ENCODE results near the gene GSE1. TPM values are rescaled to one million over a fixed set of nuclear protein-coding genes. Genes with fewer than 3 reads are reported as not detected.

GSE1 gene
- total and polyA plus RNA-seq, 4 donors: 20.3 to 40.6 (median 30.7) TPM

DNA sequence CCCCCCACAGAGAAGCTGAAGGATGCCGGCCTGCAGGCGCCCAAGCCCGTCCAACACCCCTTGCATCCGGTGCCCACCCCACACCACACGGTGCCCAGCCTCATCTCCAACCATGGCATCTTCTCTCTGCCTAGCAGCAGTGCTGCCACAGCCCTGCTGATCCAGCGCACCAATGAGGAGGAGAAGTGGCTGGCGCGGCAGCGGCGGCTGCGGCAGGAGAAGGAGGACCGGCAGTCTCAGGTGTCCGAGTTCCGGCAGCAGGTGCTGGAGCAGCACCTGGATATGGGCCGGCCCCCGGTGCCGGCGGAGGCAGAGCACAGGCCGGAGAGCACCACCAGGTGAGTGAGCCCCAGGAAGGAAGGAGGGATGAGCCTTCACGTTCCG is 44.1 kb downstream of the GSE1 start:
- Histone ChIP-seq H3K4me1 (ENCODE audit: control insufficient read depth, insufficient read depth, low read length) (peaks cover 81% of the 10 kb centered on the region), H3K9me3 (ENCODE audit: control insufficient read depth, insufficient read depth, low read length) (no peaks in the 10 kb centered on the region), H3K27me3 (ENCODE audit: control insufficient read depth, insufficient read depth, low read length) (no peaks in the 10 kb centered on the region), H3K27ac (ENCODE audit: low read depth, low read length) (no peak overlapping the region), H3K4me3 (ENCODE audit: low read depth, low read length) (no peak overlapping the region), H3K36me3 (ENCODE audit: control insufficient read depth, insufficient read depth, low read length) (peaks cover 86% of the 10 kb centered on the region)
- WGBS (ENCODE audit: insufficient coverage): 94% methylated on average over 21 of the region's 21 CpGs
- DNase-seq (ENCODE audit: low read depth in 4 of 6, low spot score in 6 of 6): no peak

DNA sequence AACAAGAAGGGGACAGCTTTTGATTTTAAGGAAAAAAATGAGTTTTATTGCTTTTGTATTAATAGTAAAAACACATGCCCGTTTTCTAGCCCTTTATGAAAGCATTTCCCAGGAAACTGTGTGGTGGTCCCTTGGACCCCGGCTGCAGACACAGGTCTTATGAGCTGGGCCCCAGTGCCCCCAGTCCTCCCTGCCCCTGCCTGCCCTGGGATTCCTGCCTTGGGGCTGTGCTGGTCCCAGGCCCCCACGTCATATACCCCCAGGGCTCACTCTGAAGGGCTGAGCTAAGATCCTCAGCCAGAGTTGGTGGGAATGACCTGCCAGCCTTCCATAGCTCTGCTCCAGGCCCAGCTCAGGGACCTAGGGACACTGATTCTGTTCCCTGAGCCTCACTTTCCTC is 44.9 kb downstream of the GSE1 start:
- WGBS (ENCODE audit: insufficient coverage): 87% methylated on average over 3 of the region's 3 CpGs
- H3K36me3 ChIP-seq (ENCODE audit: control insufficient read depth, insufficient read depth, low read length): peaks cover 90% of the 10 kb centered on the region

DNA sequence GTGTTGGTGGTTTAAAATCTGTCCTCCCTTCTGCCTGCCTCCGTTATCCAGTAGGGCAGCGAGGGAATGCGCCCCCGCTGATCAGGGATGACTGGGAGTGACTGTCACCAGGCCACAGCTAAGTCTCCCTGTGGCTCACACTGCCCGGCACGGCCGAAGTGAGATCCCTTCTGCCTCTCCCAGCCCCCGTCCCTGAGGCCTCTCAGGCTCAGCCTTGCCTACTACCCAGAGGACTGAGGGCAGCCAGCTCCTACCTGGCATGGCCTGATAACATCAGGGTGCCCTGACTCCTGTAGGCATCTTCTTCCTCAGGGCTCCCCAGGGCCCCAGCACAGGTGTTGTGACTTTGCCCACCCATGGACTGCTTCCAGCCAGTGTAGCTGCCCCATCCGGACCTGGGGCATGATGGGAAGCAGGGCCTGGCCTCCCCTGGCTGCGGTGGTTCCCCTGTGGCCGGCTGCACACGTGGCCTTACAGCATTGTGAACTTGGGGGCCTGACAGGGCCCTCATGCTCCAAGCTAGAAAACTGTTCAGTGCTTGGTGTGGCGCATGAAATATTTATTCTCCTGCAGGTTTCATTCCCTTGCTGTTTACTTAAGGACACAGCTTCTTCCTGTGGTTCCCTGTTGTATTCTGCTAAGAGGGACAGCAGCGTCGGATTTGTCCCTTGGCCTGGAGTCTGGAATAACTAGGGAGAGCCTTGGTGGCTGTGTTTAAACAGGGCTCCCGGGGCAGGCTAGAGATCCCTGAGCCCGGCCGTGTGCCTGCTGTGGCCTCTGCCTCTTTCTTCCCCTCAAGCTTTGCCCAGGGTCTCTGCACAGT is 45.6 kb downstream of the GSE1 start:
- WGBS (ENCODE audit: insufficient coverage): 90% methylated on average over 15 of the region's 18 CpGs

More for the DNA sequence above, 44.9 kb downstream of the GSE1 start:
- Histone ChIP-seq H3K9me3 (ENCODE audit: control insufficient read depth, insufficient read depth, low read length) (no peaks in the 10 kb centered on the region), H3K4me3 (ENCODE audit: low read depth, low read length) (no peak overlapping the region), H3K4me1 (ENCODE audit: control insufficient read depth, insufficient read depth, low read length) (peaks cover 81% of the 10 kb centered on the region), H3K27ac (ENCODE audit: low read depth, low read length) (no peak overlapping the region), H3K27me3 (ENCODE audit: control insufficient read depth, insufficient read depth, low read length) (no peaks in the 10 kb centered on the region)
- DNase-seq (ENCODE audit: low read depth in 4 of 6, low spot score in 6 of 6): no peak

DNA sequence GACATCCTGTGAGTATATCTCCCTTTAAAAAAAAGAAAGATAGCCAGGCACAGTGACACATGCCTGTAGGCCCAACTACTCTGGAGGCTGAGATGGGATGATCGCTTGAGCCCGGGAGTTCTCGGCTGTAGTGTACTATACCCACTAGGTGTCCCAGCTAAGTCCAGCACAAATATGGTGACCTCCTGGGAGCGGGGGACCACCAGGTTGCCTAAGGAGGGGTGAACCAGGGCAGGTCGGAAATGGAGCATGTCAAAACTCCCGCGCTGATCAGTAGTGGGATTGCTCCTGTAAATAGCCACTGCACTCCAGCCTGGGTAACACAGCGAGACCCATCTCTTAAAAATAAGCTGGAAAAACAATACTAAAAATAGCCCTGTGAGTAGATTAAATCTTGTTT is 46.2 kb downstream of the GSE1 start:
- 88% methylated on average over 3 of the region's 8 CpGs for WGBS (ENCODE audit: insufficient coverage)
- DNase-seq (ENCODE audit: low read depth in 4 of 6, low spot score in 6 of 6): no peak
- Histone ChIP-seq H3K9me3 (ENCODE audit: control insufficient read depth, insufficient read depth, low read length) (no peaks in the 10 kb centered on the region), H3K27ac (ENCODE audit: low read depth, low read length) (no peak overlapping the region), H3K36me3 (ENCODE audit: control insufficient read depth, insufficient read depth, low read length) (peaks cover 92% of the 10 kb centered on the region), H3K4me1 (ENCODE audit: control insufficient read depth, insufficient read depth, low read length) (peaks cover 82% of the 10 kb centered on the region), H3K4me3 (ENCODE audit: low read depth, low read length) (no peak overlapping the region), H3K27me3 (ENCODE audit: control insufficient read depth, insufficient read depth, low read length) (no peaks in the 10 kb centered on the region)

More for the DNA sequence above, 45.6 kb downstream of the GSE1 start:
- Histone ChIP-seq H3K27ac (ENCODE audit: low read depth, low read length) (no peak overlapping the region), H3K9me3 (ENCODE audit: control insufficient read depth, insufficient read depth, low read length) (no peaks in the 10 kb centered on the region), H3K27me3 (ENCODE audit: control insufficient read depth, insufficient read depth, low read length) (no peaks in the 10 kb centered on the region), H3K36me3 (ENCODE audit: control insufficient read depth, insufficient read depth, low read length) (peaks cover 92% of the 10 kb centered on the region), H3K4me1 (ENCODE audit: control insufficient read depth, insufficient read depth, low read length) (peaks cover 82% of the 10 kb centered on the region), H3K4me3 (ENCODE audit: low read depth, low read length) (no peak overlapping the region)
- no peak for DNase-seq (ENCODE audit: low read depth in 4 of 6, low spot score in 6 of 6)

DNA sequence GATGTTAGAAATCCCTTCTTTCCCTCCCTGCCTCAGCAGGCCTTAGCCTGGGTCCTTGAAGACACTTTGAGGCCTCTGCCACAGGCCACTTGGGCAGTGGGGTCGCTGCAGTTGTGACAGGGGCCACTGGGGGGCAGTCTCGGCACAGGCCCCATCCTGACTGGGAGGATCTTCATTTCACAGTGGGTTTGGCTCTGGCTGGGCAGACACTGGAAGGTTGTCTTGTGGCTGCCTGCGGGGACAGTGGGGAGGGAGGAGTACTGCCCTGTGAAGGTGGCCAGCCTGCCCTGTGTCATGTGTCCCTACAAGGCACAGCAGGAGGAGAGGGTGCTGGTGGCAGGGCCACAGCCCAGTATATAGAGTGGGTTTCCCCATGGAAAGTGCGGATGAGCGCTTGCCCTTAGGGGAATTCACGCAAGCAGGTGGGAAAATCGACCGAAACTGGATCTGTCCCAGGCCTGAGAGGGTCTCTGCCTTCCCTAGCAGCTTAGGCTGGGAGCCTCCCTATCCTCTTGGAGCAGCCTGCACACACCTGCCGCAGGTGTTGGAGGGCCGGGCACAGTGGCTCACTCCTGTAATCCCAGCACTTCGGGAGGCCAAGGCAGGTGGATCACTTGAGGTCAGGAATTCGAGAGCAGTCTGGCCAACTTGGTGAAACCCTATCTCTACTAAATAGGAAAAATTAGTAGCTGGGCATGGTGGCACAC is 46.8 kb downstream of the GSE1 start:
- peak in 2 of 6 donors; percentile 78 to 82 for DNase-seq (ENCODE audit: low read depth in 4 of 6, low spot score in 6 of 6)
- 65% methylated on average over 11 of the region's 12 CpGs for WGBS (ENCODE audit: insufficient coverage)
- Histone ChIP-seq H3K36me3 (ENCODE audit: control insufficient read depth, insufficient read depth, low read length) (peaks cover 91% of the 10 kb centered on the region), H3K9me3 (ENCODE audit: control insufficient read depth, insufficient read depth, low read length) (no peaks in the 10 kb centered on the region), H3K27ac (ENCODE audit: low read depth, low read length) (no peak overlapping the region), H3K27me3 (ENCODE audit: control insufficient read depth, insufficient read depth, low read length) (no peaks in the 10 kb centered on the region), H3K4me1 (ENCODE audit: control insufficient read depth, insufficient read depth, low read length) (peaks cover 79% of the 10 kb centered on the region), H3K4me3 (ENCODE audit: low read depth, low read length) (no peak overlapping the region)

DNA sequence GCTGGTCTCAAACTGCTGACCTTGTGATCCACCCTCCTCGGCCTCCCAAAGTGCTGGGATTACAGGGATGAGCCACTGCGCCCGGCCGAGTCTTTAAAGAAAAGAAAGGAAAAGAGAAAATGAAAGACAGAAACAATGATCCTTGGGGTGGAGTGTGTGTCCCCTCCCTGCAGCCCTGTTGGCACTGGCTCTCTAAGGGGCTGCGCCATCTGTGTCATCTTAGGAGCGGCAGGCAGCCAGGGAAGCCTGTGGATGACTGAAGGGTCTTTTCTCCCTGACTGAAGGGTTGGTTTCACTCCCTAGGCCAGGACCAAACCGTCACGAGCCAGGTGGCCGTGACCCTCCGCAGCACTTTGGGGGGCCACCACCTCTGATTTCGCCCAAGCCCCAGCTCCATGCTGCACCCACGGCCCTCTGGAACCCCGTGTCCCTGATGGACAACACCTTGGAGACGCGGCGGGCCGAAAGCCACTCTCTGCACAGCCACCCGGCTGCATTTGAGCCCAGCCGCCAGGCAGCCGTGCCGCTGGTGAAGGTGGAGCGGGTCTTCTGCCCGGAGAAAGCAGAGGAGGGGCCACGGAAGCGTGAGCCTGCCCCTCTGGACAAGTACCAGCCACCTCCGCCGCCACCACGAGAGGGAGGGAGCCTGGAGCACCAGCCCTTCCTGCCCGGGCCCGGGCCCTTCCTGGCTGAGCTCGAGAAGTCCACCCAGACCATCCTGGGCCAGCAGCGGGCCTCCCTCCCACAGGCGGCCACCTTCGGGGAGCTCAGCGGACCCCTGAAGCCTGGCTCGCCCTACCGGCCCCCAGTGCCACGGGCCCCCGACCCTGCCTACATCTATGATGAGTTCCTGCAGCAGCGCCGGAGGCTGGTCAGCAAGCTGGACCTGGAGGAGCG is 48.0 kb downstream of the GSE1 start:
- DNase-seq (ENCODE audit: low read depth in 4 of 6, low spot score in 6 of 6): peak in 1 of 6 donors; percentile 73
- Histone ChIP-seq H3K4me1 (ENCODE audit: control insufficient read depth, insufficient read depth, low read length) (peaks cover 86% of the 10 kb centered on the region), H3K27me3 (ENCODE audit: control insufficient read depth, insufficient read depth, low read length) (no peaks in the 10 kb centered on the region), H3K27ac (ENCODE audit: low read depth, low read length) (no peak overlapping the region), H3K36me3 (ENCODE audit: control insufficient read depth, insufficient read depth, low read length) (peaks cover 90% of the 10 kb centered on the region), H3K9me3 (ENCODE audit: control insufficient read depth, insufficient read depth, low read length) (no peaks in the 10 kb centered on the region), H3K4me3 (ENCODE audit: low read depth, low read length) (no peak overlapping the region)
- WGBS (ENCODE audit: insufficient coverage): 62% methylated on average over 37 of the region's 42 CpGs

DNA sequence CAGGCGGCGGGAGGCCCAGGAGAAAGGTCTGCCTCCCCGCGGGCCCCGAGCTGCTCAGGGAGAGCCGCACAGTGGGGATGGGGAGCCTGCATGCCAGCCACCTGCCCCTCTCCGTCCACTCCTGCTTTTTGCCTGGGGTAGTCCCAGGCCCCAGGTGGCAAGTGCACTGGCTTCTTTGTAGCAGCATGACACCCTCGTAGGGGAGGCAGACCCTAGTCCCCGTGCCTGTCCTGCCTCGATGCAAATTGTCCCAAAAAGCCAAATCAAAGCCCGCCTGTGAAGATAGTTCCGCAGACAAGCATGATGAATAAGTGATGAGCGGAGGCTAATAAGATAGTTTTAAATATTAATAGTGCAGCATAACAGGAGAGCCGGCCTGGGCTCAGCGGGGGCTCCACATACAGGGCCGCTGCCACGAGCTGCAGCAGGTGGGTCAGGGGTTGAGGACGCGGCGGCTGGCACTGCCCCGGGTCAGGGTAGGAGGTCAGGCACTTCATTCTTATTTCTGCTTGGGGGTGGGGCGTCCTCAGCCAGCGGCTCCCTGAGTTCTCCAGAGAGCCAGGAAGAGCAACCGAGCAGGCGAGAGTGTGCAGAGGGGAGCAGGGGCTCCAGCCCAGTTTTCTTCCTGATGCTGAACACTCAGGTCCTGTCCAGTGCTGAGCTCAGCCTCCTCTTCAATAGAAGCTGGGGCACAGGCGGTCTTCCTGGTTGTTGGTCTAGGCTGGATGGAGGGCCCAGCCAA is 48.8 kb downstream of the GSE1 start:
- WGBS (ENCODE audit: insufficient coverage): 36% methylated on average over 24 of the region's 26 CpGs
- Histone ChIP-seq H3K27me3 (ENCODE audit: control insufficient read depth, insufficient read depth, low read length) (no peaks in the 10 kb centered on the region), H3K4me3 (ENCODE audit: low read depth, low read length) (no peak overlapping the region), H3K9me3 (ENCODE audit: control insufficient read depth, insufficient read depth, low read length) (no peaks in the 10 kb centered on the region), H3K27ac (ENCODE audit: low read depth, low read length) (peak overlapping the region; percentile 17), H3K4me1 (ENCODE audit: control insufficient read depth, insufficient read depth, low read length) (peaks cover 80% of the 10 kb centered on the region), H3K36me3 (ENCODE audit: control insufficient read depth, insufficient read depth, low read length) (peaks cover 88% of the 10 kb centered on the region)
- DNase-seq (ENCODE audit: low read depth in 4 of 6, low spot score in 6 of 6): no peak

DNA sequence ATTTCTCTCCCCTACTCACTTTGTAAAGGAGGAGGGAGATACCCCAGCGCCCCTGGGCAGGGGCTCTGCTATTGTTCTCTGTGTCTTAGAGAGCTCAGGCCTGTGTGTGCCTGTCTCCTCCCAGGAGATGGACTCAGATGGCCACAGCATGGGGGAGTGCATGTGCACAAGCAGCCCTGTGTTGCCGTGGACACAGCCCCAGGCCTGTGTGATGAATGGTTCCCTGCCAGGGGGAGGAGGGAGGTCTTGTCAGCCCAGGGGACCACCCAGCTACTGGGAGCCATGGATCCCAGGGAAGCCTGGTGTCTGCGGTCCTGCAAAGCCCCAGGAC is 49.3 kb downstream of the GSE1 start:
- peak in 4 of 6 donors; percentile 56 to 89 (median 74) for DNase-seq (ENCODE audit: low read depth in 4 of 6, low spot score in 6 of 6)
- Histone ChIP-seq H3K27ac (ENCODE audit: low read depth, low read length) (peak overlapping the region; percentile 17), H3K36me3 (ENCODE audit: control insufficient read depth, insufficient read depth, low read length) (peaks cover 88% of the 10 kb centered on the region), H3K4me3 (ENCODE audit: low read depth, low read length) (no peak overlapping the region), H3K9me3 (ENCODE audit: control insufficient read depth, insufficient read depth, low read length) (no peaks in the 10 kb centered on the region), H3K27me3 (ENCODE audit: control insufficient read depth, insufficient read depth, low read length) (no peaks in the 10 kb centered on the region), H3K4me1 (ENCODE audit: control insufficient read depth, insufficient read depth, low read length) (peaks cover 74% of the 10 kb centered on the region)
- 18% methylated on average over 3 of the region's 3 CpGs for WGBS (ENCODE audit: insufficient coverage)
